HG03159 (cell line): ENCODE data around the gene PREX1.

Source experiments
- ATAC-seq: cut with Tn5 transposase; IDR thresholded peaks from one replicate; pipeline ENCODE4 v1.9.1; 2021; ENCODE audit warnings: mild to moderate bottlenecking, moderate library complexity; ENCODE audit not compliant: unreplicated experiment

PREX1 gene

DNA sequence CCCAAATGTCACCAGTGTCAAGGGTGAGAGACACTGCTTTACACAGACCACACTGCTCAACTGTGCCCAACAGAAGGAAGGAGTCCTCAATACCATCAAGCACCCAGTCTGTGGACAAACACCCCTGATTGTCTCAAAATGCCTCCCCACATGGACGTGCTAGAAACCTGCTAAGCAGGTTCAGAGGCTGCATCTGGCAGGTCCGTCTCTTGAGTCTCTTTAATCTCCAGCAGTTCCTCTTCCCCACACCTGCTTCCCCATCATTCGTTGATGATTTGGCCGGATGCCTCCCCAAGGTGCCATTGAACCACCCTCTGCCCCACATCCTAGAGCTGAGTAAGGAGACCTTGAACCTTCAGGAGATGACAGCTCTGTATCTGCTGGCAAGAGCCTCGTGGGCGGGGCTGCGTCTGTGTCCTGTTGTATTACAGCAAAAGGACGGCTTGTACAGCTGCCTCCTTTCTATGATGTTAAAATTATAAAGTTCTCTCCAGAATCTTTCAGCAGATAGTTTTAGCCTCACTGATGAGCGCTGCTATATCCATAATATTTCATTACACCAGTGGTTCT, 179.2 kb downstream of the PREX1 start:
- ATAC-seq, result no peak

DNA sequence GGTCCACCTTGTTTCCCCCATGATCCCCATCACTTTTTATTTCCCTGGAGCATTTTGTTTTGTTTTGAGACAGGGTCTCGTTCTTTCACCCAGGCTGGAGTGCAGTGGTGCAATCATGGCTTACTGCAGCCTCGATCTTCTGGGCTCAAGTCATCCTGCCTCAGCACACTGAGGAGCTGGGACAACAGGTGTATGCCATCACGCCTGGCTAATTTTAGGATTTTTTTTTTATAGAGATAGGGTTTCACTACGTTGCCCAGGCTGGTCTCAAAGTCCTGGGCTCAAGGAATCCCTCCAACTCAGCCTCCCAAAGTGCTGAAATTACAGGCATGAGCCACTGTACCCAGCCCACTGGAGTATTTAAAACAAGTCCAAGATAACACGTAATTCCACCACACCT, 179.9 kb downstream of the PREX1 start:
- ATAC-seq, result no peak

DNA sequence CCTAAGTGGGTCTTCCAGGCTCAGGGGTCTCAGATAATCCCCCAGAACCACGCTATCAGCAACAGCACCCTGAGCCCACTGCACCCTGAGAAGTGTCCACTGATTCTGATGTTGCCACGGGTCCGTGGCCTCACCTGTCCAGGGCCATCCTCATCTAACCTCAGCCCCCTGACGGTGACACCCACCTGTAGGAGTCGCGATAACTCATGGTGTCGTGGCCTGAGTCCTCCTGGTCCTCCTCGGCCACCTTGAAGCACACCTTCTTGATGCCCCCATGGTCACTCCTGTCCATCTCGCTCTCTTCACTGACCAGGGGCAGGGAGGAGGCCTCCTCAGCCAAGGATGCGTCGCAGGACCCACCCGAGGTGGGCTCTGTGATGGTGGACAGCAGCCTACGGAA, 182.1 kb downstream of the PREX1 start:
- no peak for ATAC-seq

DNA sequence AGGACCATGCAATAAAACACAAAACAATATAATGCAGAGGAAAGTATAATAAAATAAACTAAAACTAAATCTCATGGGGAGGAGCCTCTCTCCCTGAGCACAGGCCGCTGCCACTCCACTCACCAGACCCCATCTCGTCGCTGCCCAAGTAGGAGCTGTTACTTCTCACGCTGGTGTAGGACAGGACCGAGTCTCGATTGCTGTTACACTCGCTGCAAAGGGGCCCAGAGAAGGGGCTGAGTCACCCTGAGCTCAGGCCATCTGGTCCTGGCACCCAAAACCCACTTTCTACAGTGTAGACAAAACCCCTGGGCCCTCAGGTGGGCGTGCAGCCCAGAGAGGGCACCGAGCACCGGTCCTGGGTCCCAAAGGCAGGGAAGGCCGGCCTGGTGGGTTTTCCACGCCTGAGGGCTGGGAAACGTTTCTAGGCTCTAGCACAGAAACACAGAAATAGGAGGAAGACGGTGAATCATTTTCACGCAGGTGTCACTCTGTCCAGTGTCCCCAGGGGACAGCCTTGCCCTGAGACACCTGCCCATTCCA, 183.4 kb downstream of the PREX1 start:
- ATAC-seq, result no peak

DNA sequence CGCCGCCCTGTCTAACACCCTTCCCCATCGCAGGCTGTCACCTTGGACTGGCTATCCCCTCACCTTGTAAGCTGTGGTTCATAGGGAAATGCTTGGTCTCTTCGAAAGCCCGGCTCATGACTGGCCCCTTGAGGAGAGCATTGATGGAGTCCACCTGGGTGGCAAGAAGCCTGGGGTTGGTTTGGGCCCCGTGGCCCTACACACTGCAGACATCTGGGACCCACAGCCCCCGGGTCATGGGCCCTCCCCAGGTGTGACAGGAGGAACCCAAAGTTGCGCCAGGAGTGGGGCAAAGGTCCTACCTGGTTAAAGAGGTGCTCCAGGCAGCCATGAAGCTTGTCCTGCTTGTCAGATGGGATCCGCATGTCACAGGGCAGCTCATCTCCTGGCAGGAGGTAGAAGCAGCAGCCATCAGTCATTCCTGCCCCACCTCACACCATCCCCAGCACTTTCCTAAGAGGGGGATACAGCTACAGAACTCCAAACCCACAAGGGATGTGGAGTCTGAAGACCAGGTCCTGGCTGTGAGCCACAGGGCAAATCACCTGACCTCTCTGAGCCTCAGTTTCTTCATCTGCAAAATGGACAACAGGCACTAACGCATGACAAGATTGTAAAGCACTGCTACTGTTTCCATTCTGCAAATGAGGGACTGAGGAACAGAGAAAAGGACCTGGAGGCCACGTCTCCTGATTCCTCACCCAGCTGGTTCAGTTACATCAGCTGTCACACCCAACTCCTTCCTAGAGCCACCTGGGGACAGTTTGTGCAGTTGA, 185.5 kb downstream of the PREX1 start:
- ATAC-seq, result no peak

DNA sequence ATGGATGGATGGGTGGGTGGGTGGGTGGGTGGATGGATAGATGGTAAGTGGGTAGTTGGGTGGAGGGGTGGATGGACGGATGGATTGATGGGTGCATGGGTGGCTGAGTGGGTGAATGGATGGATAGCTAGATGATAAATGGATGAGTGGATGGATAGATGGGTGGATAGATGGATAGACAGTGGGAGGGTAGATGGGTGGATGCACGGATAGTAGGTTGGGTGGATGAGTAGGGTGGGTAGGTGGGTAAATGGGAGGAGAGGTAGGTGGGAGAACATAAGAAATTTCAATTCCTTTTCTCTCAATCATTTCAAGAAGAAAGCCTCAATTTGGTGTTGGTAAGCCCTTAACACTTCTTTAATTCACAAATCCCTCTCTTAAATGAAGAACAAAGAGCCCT, 186.9 kb downstream of the PREX1 start:
- ATAC-seq, result no peak

DNA sequence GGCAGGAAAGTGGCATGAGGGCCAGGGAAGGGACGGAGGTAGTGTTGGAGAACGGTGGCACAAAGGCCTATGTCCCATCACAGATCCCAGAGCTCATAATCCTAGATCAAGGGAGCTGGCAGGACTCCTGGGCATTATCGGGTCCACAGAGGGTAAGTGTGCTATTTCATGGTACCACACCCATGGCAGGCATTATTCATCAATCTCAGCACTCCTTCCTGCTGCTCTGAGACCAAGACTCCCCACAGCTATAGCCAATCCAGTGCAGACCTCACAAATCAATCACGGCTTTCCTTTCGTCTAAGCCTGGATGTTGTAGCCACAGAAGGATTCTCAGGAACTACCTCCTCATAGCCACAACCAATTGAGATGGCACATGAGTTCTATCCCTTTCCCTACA, 187.9 kb downstream of the PREX1 start:
- no peak for ATAC-seq

DNA sequence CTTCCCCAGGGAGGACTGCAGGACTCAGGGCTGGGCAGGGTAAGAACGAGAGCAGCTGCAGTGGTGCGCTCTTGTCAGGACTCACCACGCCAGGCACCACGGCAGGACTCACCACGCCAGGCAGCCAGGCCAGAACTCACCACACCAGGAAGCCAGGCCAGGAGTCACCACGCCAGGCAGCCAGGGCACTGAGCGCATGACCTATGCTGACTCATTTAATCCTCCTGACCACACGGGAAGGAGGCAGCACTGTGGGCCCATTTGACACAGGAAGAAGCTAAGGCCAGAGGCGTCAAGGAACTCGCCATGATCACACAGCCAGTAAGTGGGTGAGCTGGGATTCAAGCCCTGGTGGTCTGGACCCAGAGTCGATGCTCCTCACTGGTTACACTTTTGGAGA, 189.3 kb downstream of the PREX1 start:
- ATAC-seq, result no peak

DNA sequence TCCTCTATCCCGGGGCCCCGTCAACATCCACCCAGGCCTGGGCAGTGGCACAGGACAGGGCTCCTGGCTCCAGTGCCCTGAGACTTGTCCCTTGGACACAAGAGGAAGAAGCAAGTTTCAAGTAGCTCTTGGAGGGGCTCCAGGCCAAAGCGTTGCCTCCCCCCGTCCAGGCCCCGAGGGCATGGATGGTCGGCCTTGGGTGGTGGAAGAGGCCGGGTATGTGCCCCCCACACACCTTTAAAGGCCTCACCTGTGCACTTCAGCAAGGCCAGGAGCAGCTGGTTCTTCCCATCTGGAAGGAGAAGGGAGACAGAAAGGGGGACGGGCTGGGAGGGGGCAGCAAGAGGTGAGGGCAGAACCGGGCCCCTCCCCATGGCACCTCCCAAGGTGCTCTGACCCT, 190.3 kb downstream of the PREX1 start:
- ATAC-seq, result no peak

DNA sequence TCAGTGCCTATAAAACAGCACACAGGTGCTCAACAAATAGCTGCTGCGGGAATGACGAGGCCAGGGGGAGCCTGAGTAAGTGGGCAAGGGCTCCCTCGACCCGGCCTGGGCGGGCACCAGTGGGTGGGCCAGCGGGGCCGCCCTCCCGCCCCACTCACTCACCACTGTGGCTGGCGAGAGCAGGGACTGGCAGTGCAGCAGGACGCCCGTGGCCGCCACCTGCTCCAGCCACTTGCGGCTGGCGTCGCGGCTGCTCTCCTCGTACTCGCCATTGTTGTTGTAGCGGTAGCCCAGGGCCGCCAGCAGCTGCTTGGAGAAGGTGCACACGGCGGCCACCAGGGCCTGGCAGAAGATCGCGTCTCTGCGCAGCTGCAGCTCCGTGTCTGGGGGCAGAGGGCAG, 191.5 kb downstream of the PREX1 start:
- ATAC-seq, result no peak

DNA sequence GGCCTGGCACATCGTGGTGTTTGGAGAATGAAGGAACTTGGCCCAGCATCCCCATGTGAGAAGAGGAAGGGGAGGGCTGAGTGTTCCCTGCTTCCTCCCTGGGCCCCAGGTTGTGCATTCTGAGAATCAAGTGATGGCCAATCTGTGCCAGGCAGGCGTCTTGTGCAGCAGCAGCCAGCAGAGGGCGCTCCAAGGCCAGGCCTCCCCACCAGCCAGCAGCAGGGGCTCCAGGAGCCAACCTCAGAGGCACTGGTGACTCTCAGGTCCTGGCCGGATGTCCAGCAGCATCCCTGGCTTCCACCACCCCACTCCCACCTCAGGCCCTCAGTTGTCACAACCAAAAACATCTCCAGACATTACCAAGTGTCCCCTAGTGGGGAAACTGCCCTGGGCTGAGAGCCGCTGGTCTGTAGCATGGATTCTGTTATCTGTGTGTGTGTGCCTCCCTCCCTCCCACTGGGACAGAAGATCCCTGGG, 192.0 kb downstream of the PREX1 start:
- no peak for ATAC-seq

DNA sequence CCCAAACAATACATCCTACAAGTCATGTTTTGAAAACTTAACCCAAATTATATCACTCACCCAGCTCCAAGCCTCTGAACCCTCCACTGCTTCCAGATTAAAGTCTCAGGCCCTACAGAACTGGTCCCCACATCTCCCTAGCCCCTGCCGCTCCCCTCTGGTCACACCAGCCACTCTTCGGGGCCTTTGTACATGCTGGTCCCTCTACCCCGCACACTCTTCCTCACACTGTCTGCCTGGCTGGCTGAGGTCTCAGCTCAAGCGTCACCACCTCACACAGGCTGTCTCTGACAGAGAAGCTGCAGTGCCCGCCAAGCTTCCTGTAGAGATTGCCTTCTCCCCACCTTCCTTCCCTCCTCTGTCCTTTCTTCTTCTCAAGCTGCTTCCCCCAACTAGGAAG, 192.4 kb downstream of the PREX1 start:
- no peak for ATAC-seq

DNA sequence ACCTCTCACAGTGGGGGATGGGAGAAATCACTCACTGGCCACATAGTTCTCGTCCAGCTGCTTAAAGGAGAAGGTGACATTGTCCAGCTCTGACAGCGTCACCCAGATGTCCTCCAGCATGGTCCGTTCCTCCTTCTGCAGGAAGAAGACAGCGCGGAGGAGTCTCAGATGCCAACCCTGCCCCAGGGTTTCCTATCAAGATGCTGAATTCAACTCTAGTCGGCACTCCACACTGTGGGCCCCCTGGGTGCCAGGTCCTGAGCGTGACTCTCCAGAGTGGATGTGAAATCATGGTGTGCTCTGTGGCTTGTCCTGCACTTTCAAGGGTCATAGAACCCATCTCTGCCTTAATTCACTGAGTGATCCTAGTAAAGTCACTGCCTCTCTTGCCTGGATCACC, 193.2 kb downstream of the PREX1 start:
- ATAC-seq, result no peak

DNA sequence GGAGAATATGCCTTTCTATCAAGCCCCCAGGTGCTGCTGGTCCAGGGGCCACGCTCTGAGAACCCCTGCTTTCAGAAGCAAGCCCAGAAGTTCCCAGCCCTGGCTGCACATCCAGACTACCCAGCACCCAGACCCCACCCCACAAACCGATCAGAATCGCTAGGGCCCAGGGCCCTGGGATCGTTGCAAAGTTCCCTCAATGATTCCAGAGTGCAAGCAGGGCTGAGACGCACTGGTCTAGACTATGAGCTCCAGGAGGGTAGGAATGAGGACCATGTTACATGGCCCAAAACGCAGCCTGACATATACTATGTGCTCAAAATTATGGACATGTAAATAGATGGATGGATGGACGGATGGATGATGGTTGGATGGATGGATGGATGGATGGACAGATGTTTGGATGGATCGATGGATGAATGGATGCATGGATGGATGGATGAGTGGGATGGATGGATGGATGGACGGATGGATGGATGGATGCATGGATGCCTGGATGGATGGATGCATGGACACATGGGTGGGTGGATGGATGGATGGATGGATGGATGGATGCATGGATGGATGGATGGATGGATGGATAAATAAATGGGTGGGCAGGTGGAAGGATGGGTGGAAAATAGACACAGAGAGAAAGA, 194.1 kb downstream of the PREX1 start:
- no peak for ATAC-seq

DNA sequence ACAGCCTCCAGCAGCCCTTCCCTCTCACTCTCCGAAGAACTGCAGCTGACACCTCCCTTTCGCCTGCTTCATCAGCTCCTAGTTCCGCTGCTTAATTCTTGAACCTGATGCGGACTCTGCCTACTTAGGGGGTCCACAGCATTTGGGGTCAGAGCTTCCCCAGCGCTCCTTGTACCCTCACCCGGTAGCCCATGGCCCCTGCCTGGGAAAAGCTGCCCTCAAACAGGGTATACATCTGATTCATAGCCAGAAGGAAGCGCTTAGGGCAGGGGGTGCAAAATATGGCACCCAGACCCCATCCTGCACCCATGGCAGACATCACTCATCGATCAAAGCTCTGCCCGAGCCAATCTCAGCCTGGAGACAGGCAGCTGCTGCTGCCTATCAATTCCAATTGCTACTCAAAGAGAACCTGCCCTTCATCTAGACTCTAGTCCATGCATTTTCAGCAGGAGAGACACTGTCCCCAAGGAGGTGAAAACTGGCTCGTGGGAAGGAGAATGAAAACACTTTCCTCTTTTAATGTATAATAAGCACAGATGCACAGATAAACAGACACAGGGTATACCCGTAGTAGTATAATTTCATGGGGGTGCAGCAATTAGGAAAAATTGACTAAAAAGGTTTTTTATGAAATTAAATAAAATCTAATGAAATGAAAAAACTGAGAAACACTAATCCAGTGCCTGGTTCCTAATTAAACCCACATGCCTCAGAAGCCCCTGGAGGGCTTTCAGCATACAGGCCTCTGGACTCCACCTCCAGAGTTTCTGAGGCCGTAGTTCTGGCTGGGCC, 194.8 kb downstream of the PREX1 start:
- ATAC-seq, result no peak

DNA sequence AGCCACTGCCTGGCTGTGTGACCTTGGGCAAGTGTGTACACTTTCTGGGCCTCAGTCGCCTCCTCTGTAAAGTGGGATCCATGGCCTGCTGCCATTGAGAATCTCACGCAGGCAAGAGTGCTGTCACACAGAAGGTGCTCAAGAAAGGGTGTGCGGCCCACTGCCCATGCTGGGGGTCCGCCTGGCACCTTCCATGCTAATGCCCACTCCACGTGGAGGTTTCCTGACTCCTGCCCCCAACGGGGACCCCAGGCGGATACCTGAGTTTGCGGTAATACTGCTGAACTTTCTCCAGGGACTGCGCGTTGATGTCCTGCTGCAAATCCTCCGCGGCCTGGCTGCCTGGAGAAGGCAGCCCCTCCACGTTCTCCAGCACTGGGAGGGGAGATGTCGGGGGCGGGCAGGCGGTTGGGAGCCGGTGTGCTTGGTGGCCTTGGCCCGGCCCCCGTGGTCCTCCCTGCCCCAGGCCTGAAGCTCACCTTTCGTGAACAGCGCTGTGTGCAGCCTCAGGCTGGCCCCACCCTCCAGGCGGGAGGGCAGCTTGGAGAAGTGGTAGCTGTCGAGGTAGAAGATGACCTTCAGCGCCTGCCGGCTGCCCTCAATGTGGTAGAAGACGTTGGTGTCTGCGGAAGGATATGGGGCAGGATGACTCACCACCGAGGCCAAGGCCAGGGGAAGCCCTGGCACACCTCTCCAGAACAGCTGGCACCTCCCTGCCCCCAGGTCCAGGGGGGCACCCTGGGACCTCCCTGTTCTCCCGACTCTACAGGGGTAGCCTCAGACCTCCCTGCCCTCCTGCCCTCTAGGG, 195.6 kb downstream of the PREX1 start:
- no peak for ATAC-seq

DNA sequence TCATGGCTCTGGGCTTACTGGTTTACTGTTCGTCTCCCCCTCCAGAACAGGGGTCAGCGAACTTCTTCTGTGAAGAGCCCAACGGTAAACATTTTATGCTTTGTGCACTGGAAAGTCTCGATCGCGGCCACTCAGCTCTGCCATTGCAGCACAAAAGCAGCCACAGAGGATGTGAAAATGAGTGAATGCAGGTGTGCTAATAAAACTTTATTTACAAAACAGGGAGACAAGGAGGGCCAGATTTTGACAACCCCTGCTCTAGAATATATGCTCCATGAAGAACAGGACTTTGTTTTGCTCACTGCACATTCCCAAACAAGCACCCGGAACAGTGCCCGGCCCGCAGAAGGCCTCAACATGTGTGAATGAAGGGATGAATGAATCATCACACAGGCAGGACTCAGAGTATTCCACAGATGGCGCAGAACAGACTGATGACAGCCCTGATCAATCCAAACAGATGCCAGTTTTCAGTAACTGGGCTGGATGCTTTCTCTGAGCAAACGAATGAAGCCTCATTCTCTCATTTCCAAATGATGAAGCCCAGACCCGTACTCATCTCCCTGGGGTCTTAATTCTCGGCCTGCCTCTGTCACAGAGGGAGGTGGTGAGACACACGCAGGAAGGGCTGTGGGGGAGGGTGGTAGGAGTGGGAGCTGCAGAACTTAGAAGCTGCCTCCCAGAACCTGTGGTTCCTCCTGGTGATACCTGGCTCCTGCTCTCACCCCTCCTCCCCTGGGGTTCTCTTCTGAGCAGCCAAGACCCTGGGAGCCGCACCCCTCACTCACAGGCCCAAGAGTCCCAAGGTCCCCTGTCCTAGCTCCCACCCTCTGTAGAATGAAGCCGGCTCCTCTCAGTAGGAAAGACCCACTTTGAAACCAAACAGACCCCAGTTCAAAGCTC, 196.4 kb downstream of the PREX1 start:
- no peak for ATAC-seq

DNA sequence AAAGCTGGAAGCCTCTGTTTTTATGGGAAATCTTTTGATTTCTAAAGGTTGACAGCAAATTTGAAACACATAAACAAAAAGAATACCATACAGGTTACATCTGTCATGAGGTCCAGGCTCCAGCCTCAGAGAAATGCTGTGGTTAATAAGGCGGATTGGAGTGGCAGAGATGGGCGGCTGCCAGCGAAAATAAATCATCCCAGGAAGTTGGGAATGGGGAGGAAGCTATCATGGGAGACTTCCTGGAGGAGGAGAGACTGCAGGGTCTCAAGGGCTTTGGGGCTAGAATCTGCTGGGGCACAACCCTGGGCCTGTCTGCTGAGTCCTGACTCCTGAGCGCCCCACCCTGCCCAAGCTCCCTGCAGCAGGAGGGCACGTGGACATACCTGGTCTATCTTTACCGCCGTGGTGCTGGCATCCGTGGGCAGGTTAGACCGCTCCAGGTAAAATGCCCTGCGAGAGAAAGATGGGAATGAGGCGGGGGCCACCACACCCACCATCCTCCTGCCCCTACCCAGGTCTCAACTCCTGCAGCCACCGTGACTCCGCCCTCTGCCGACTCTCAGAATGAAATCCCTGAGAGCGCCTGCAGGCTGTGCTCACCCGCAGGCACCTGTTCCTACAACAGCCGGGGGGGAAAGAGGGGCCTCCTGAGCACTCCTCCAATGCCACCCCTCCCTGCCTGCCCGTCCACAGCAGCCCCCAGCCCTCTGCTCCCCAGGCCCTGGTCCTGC, 197.3 kb downstream of the PREX1 start:
- no peak for ATAC-seq

DNA sequence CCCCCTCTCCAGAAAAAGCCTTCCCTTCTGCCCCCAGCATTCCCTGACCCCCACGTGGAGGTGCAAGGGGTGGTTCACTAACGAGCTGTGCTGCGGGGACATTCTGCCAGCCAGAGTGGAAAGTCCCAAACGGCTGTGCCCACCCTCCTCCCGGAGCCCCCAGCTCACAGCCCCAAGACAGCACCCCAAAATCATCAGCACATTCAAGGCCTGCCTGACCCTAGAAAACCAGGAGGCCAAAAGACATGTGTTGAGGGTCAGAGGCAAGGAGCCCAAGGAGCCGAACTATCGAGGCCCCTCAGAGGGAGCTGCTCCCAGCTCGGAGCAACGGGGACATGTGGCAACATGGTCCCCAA, 197.9 kb downstream of the PREX1 start:
- ATAC-seq, result no peak
